Testis (tissue), 3 donors: Measurements from ENCODE around the gene ZXDC. TPM values are rescaled to one million over a fixed set of nuclear protein-coding genes. Genes with fewer than 3 reads are reported as not detected.
A peak's percentile ranks its signal among the peaks of the same experiment; 100 is the strongest.

Experiments
- DNase-seq: peaks from one replicate; pipeline ENCODE4 v3.0.0-alpha.2; 2019
- H3K27ac ChIP-seq, 2 donors: fragments of 200-600 bp; sonication (generic); one replicate each; pipeline ENCODE4 v1.5.1; 2019
- H3K27me3 ChIP-seq: fragments of 200-600 bp; sonication (generic); one replicate; pipeline ENCODE4 v1.5.1; 2019
- H3K36me3 ChIP-seq: fragments of 200-600 bp; sonication (generic); one replicate; pipeline ENCODE4 v1.5.1; 2017; ENCODE audit warnings: low read depth; ENCODE audit errors: missing control alignments
- H3K4me1 ChIP-seq: fragments of 200-600 bp; sonication (generic); one replicate; pipeline ENCODE4 v1.5.1; 2019
- H3K4me3 ChIP-seq, 2 donors: fragments of 200-600 bp; sonication (generic); one replicate each; pipeline ENCODE4 v1.5.1; 2017 to 2019
- H3K9me3 ChIP-seq: fragments of 200-600 bp; sonication (generic); one replicate; pipeline ENCODE4 v1.5.1; 2017
- CTCF ChIP-seq, 3 experiments: fragments of 450-650 bp in 2 of 3; fragments of 200-600 bp in 1 of 3; sonication (generic) in 1 of 3; IDR thresholded peaks; one replicate each; pipeline ENCODE4 v1.5.1; 2016 to 2019; ENCODE audit warnings: antibody characterized with exemption in 3 of 3, mild to moderate bottlenecking in 2 of 3, moderate library complexity in 1 of 3
- POLR2A ChIP-seq: fragments of 450-650 bp; IDR thresholded peaks from one replicate; pipeline ENCODE4 v1.6.1; 2017; ENCODE audit warnings: antibody characterized with exemption, mild to moderate bottlenecking, moderate library complexity
- WGBS, 2 donors: methylation state at CpG; one replicate each; pipeline ENCODE4 v1.1.5; 2018; 5-methylcytosine and 5-hydroxymethylcytosine counted together
- intact Hi-C: fragments of 100-400 bp; cut with DNase I; formaldehyde crosslinking; loops from one replicate; pipeline ENCODE4 v1.15.1; 2023; ENCODE audit warnings: low total_unique reads
- polyA plus RNA-seq: library from polyadenylated mRNA; stranded (reverse); fragments of 350-450 nt; fragmentation: Illumina TruSeq; extraction: RNeasy Lipid Tissue Mini Kit (QIAGEN cat#74804); gene quantifications from one replicate; pipeline ENCODE4 v1.2.3, GENCODE V29; 2014; ENCODE audit warnings: low read depth, low replicate concordance; ENCODE audit not compliant: insufficient read depth
- total RNA-seq, 2 donors: library from RNA; depleted of rRNA; stranded (reverse); fragments of >200 nt; gene quantifications; one replicate each; pipeline ENCODE4 v1.2.3, GENCODE V29; 2016

ZXDC gene
- total and polyA plus RNA-seq, 3 donors from 2014 or later: 25.6 to 80.3 (median 78.9) TPM

GRCh38 chr3:126512026-126512425 lies 36.3 kb upstream of the ZXDC start:
- Histone ChIP-seq H3K4me1 (peaks cover 11% of the 10 kb centered on the region), H3K27ac (no peak overlapping the region), H3K36me3 (no peaks in the 10 kb centered on the region), H3K4me3 (no peak overlapping the region), H3K9me3 (no peaks in the 10 kb centered on the region), H3K27me3 (no peaks in the 10 kb centered on the region)
- intact Hi-C loops: no loop called here
- TF ChIP-seq POLR2A (no peak), CTCF (IDR thresholded peaks at IDR 0.05) (no peak)
- DNase-seq: no peak
- 64 to 74% methylated on average over 7 of the region's 7 CpGs for WGBS, 2 donors

- peaks cover 11% of the 10 kb centered on the region for H3K4me1 ChIP-seq
- intact Hi-C loops: no loop called here
- 49 to 69% methylated on average over 7 of the region's 7 CpGs for WGBS, 2 donors
- H3K4me3 ChIP-seq: no peak overlapping the region
- DNase-seq: peak; percentile 42
- no peaks in the 10 kb centered on the region for H3K27me3 ChIP-seq
- TF ChIP-seq POLR2A (no peak), CTCF (IDR thresholded peaks at IDR 0.05) (no peak)
- H3K36me3 ChIP-seq: no peaks in the 10 kb centered on the region
- H3K27ac ChIP-seq: no peak overlapping the region
- H3K9me3 ChIP-seq: no peaks in the 10 kb centered on the region
These were observed 35.6 kb upstream of the ZXDC start for GRCh38 chr3:126511291-126511690.

- H3K9me3 ChIP-seq: no peaks in the 10 kb centered on the region
- no peak for DNase-seq
- H3K36me3 ChIP-seq: no peaks in the 10 kb centered on the region
- intact Hi-C loops: no loop called here
- no peak for TF ChIP-seq POLR2A
- TF ChIP-seq CTCF (IDR thresholded peaks at IDR 0.05): no peak
- H3K4me3 ChIP-seq: no peak overlapping the region
- peaks cover 11% of the 10 kb centered on the region for H3K4me1 ChIP-seq
- H3K27ac ChIP-seq: no peak overlapping the region
- 70 to 73% methylated on average over 8 to 22 of the region's 22 CpGs for WGBS, 2 donors
- H3K27me3 ChIP-seq: no peaks in the 10 kb centered on the region
These were observed 34.7 kb upstream of the ZXDC start for GRCh38 chr3:126510308-126510910.

GRCh38 chr3:126509597-126510307 lies 34.1 kb upstream of the ZXDC start:
- Histone ChIP-seq H3K4me3 (no peak overlapping the region), H3K27ac (no peak overlapping the region), H3K36me3 (no peaks in the 10 kb centered on the region), H3K4me1 (peaks cover 11% of the 10 kb centered on the region), H3K27me3 (no peaks in the 10 kb centered on the region), H3K9me3 (no peaks in the 10 kb centered on the region)
- no peak for TF ChIP-seq POLR2A
- no peak for TF ChIP-seq CTCF (IDR thresholded peaks at IDR 0.05)
- intact Hi-C loops: no loop called here
- WGBS, 2 donors: 54 to 71% methylated on average over 8 to 18 of the region's 18 CpGs
- no peak for DNase-seq

GRCh38 chr3:126508564-126508964 lies 32.9 kb upstream of the ZXDC start:
- Histone ChIP-seq H3K4me1 (peaks cover 11% of the 10 kb centered on the region), H3K36me3 (no peaks in the 10 kb centered on the region), H3K9me3 (no peaks in the 10 kb centered on the region), H3K4me3 (no peak overlapping the region), H3K27me3 (no peaks in the 10 kb centered on the region), H3K27ac (no peak overlapping the region)
- intact Hi-C loops: no loop called here
- WGBS, 2 donors: 91 to 93% methylated on average over 3 to 4 of the region's 4 CpGs
- DNase-seq: no peak
- TF ChIP-seq CTCF (IDR thresholded peaks at IDR 0.05) (no peak), POLR2A (no peak)
